Upper lobe of left lung (tissue), 4 donors: ENCODE results near the gene ZNF622.

Source experiments
- CTCF ChIP-seq, 6 experiments: fragments of 450-650 bp in 4 of 6; fragments of 200-600 bp in 2 of 6; sonication (generic) in 2 of 6; IDR thresholded peaks; one replicate each; pipeline ENCODE4 v1.5.1; 2016 to 2019; ENCODE audit warnings: antibody characterized with exemption in 6 of 6
- POLR2A ChIP-seq, 4 donors: fragments of 450-650 bp; IDR thresholded peaks; one replicate each; pipeline ENCODE4 v1.5.1; 2016 to 2017; ENCODE audit warnings: antibody characterized with exemption in 4 of 4, mild to moderate bottlenecking in 2 of 4

- TF ChIP-seq CTCF (IDR thresholded peaks at IDR 0.05) (no peak), POLR2A (IDR thresholded peaks at IDR 0.05) (no peak)
These were observed 31.9 kb upstream of the ZNF622 start for GRCh38 chr5:16497546-16497945.
